Peyer's patch (tissue), 4 donors: Measurements from ENCODE around the gene STXBP3. TPM values are rescaled to one million over a fixed set of nuclear protein-coding genes. Genes with fewer than 3 reads are reported as not detected.

Source experiments
- DNase-seq, 3 donors: peaks; one replicate each; pipeline ENCODE4 v3.0.0-alpha.2; 2017 to 2019
- H3K27ac ChIP-seq, 4 donors: fragments of 200-600 bp; sonication (generic); one replicate each; pipeline ENCODE4 v1.5.1; 2016 to 2019
- H3K27me3 ChIP-seq, 2 donors: fragments of 200-600 bp; sonication (generic); one replicate each; pipeline ENCODE4 v1.5.1; 2019
- H3K36me3 ChIP-seq, 3 donors: fragments of 200-600 bp; sonication (generic); one replicate each; pipeline ENCODE4 v1.5.1; 2016 to 2019
- H3K4me1 ChIP-seq, 4 donors: fragments of 200-600 bp; sonication (generic); one replicate each; pipeline ENCODE4 v1.5.1; 2016 to 2019
- H3K4me3 ChIP-seq, 4 donors: fragments of 200-600 bp; sonication (generic); 1 replicate in 3 of 4; 2 replicates in 1 of 4; pipeline ENCODE4 v1.5.1; 2016 to 2019; ENCODE audit warnings: mild to moderate bottlenecking in 1 of 4
- H3K9me3 ChIP-seq, 4 donors: fragments of 200-600 bp; sonication (generic); one replicate each; pipeline ENCODE4 v1.5.1; 2016 to 2019; ENCODE audit warnings: mild to moderate bottlenecking in 1 of 4
- CTCF ChIP-seq, 6 experiments: fragments of 450-650 bp in 4 of 6; fragments of 200-600 bp in 2 of 6; sonication (generic) in 1 of 6; IDR thresholded peaks; one replicate each; pipeline ENCODE4 v1.5.1; 2017 to 2019; ENCODE audit warnings: antibody characterized with exemption in 6 of 6, mild to moderate bottlenecking in 3 of 6, moderate library complexity in 1 of 6
- POLR2A ChIP-seq, 2 donors: fragments of 450-650 bp; IDR thresholded peaks; one replicate each; pipeline ENCODE4 v1.5.1; 2017; ENCODE audit warnings: antibody characterized with exemption in 2 of 2, mild to moderate bottlenecking in 2 of 2, moderate library complexity in 2 of 2
- total RNA-seq, 4 donors: library from RNA; depleted of rRNA; stranded (reverse); fragments of >200 nt; gene quantifications; one replicate each; pipeline ENCODE4 v1.1.0, GENCODE V29; 2016

The STXBP3 gene
- total RNA-seq, 4 donors from 2014 or later = 51.3 to 106 (median 64.2) TPM

GRCh38 chr1:108826081-108826635, 79.7 kb downstream of the STXBP3 start:
- no peak for DNase-seq
- Histone ChIP-seq H3K36me3 (no peaks in the 10 kb centered on the region), H3K4me3 (no peak overlapping the region), H3K4me1 (peaks cover 0 to 9% (median 0%) of the 10 kb centered on the region in 4 donors), H3K9me3 (no peaks in the 10 kb centered on the region), H3K27me3 (no peaks in the 10 kb centered on the region), H3K27ac (no peak overlapping the region)
- TF ChIP-seq CTCF (IDR thresholded peaks at IDR 0.05) (no peak), POLR2A (IDR thresholded peaks at IDR 0.05) (no peak)

DNA sequence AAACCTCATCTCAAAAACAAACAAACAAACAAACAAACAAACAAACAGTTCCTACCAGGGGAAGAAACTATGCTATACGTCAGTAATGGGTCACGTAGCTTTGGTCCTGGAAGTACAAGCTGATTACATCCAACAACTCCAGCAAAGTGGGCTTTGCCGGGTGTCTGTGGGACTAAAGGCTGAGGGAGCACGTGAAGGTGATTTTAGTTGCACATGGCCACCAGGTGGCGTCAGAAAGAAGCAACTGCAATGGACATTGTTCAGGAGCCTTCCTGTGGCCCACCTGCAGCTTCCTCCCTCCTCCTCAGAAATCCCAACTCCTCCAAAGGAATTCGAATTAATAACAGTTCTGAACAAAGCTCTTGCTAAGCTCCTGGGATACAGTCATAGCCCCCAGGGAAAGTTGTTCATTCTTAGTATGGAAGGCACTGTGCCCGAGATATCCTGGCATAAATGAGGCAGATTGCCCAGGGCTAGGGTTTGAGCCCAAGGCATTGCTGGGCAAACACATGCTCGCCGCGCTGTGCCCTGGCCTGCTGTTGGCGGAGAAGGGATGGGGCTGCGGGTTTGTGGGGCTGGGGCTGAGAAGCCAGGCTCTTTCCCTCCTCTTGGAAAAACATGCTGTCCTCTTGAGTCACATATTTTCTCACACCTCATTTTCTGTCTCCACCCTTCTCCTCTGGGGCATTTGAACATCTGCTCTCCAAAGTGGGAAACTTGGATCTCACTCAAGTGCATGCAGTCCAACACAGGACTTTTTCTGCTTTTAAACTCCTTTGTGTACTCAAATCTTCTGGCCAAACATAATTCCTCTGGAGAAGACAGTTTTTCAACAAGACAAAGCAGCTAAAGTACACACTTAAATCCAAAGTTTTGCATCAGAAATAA, 81.8 kb downstream of the STXBP3 start:
- no peaks in the 10 kb centered on the region for H3K27me3 ChIP-seq
- H3K36me3 ChIP-seq = no peaks in the 10 kb centered on the region
- H3K27ac ChIP-seq = peak overlapping the region in 2 of 4 donors; percentile 71 to 78
- no peak overlapping the region for H3K4me3 ChIP-seq
- H3K9me3 ChIP-seq = no peaks in the 10 kb centered on the region
- H3K4me1 ChIP-seq = peaks cover 0 to 9% (median 0%) of the 10 kb centered on the region in 4 donors
- TF ChIP-seq CTCF (IDR thresholded peaks at IDR 0.05) (peak; percentile 8 to 78 (median 76)), POLR2A (IDR thresholded peaks at IDR 0.05) (no peak)
- peak; percentile 69 to 92 (median 72) for DNase-seq

DNA sequence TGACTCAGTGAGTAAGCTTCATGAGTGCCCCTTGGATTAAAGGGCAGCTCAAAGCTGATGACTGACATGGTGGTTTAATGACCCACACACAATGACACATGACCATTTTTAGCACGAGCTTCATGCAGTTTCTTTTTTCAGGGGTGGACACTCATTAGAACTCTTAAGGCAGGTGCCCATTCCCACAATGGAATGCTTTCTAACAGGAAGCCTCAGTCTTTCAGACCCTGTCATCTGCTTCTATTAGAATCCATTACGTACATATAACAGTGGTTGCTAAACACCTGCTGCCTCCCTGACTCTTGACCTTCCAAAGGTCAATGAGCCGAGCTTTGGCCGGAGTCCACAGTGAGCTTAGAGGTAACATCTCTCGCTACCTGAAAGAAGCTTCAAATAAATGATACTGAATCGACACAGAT, 83.0 kb downstream of the STXBP3 start:
- H3K27ac ChIP-seq = peak overlapping the region in 3 of 4 donors; percentile 35 to 78 (median 71)

GRCh38 chr1:108830119-108831008, 83.9 kb downstream of the STXBP3 start:
- H3K27ac ChIP-seq = peak overlapping the region; percentile 35 to 78 (median 58)
- no peaks in the 10 kb centered on the region for H3K36me3 ChIP-seq
- H3K27me3 ChIP-seq = no peaks in the 10 kb centered on the region
- peak in 2 of 3 donors; percentile 56 to 71 for DNase-seq
- H3K4me1 ChIP-seq = peaks cover 0 to 9% (median 0%) of the 10 kb centered on the region in 4 donors
- no peak for TF ChIP-seq POLR2A (IDR thresholded peaks at IDR 0.05)
- TF ChIP-seq CTCF (IDR thresholded peaks at IDR 0.05) = no peak
- H3K4me3 ChIP-seq = no peak overlapping the region
- no peaks in the 10 kb centered on the region for H3K9me3 ChIP-seq

More for the DNA sequence above, 83.0 kb downstream of the STXBP3 start:
- no peak for TF ChIP-seq POLR2A (IDR thresholded peaks at IDR 0.05)
- TF ChIP-seq CTCF (IDR thresholded peaks at IDR 0.05) = no peak
- Histone ChIP-seq H3K4me1 (peaks cover 0 to 9% (median 0%) of the 10 kb centered on the region in 4 donors), H3K4me3 (no peak overlapping the region), H3K36me3 (no peaks in the 10 kb centered on the region), H3K27me3 (no peaks in the 10 kb centered on the region), H3K9me3 (no peaks in the 10 kb centered on the region)
- peak in 2 of 3 donors; percentile 71 to 75 for DNase-seq

DNA sequence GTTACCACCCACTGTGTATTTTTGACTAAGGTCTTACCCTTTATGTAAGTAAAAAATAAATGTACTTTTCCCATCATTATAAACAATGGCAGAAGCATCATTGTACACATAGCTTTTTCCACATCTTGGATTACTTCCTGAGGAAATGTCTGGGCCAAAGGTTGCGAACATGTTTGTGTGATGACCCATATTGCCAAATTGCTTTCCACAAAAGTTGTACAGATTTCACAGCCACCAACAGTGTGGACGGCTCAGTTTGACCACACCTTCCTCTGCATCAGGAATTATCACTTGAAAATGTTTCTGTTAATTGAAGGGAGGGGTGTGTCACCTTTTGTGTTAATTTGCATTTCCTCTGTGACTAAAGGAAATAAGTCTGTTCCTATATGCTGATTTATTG, 84.8 kb downstream of the STXBP3 start:
- no peak for DNase-seq
- Histone ChIP-seq H3K27ac (peak overlapping the region; percentile 35 to 78 (median 58)), H3K9me3 (no peaks in the 10 kb centered on the region), H3K27me3 (no peaks in the 10 kb centered on the region), H3K4me3 (no peak overlapping the region), H3K36me3 (no peaks in the 10 kb centered on the region), H3K4me1 (peaks cover 0 to 9% (median 0%) of the 10 kb centered on the region in 4 donors)
- no peak for TF ChIP-seq POLR2A (IDR thresholded peaks at IDR 0.05)
- no peak for TF ChIP-seq CTCF (IDR thresholded peaks at IDR 0.05)
